PC-9 (cell line): ENCODE results near the gene LAMA2.

Experiments used
- EZH2 ChIP-seq: fragments of 200-600 bp; sonication (generic); IDR thresholded peaks from 2 replicates; pipeline ENCODE4 v1.8.0; 2017; ENCODE audit warnings: antibody characterized with exemption, low read depth
- TF ChIP-seq, protein P1 (sequence below): fragments of 200-600 bp; sonication (generic); conservative IDR thresholded peaks from 2 replicates; pipeline ENCODE4 v1.6.1; 2017; ENCODE audit warnings: mixed run types, antibody characterized with exemption, mild to moderate bottlenecking, moderate library complexity

DNA sequence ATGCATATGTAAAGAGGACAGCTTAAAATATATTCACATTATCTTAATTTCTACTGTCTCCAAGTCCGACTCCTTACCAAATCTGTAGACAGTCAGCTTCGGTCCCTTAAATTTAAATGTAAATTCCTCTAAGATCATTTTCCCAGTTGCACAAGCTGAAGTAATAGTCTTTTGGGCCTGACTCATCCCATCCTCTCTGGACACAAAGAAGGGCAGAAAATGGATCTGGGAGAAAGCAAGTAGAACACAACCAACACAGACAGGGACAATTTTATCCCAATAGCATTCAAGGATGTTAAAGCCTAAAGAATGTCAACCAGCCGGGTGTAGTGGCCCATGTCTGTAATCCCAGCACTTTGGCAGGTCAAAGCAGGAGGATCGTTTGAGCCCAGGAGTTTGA, 598.8 kb downstream of the LAMA2 start:
- TF ChIP-seq, protein P1, sequence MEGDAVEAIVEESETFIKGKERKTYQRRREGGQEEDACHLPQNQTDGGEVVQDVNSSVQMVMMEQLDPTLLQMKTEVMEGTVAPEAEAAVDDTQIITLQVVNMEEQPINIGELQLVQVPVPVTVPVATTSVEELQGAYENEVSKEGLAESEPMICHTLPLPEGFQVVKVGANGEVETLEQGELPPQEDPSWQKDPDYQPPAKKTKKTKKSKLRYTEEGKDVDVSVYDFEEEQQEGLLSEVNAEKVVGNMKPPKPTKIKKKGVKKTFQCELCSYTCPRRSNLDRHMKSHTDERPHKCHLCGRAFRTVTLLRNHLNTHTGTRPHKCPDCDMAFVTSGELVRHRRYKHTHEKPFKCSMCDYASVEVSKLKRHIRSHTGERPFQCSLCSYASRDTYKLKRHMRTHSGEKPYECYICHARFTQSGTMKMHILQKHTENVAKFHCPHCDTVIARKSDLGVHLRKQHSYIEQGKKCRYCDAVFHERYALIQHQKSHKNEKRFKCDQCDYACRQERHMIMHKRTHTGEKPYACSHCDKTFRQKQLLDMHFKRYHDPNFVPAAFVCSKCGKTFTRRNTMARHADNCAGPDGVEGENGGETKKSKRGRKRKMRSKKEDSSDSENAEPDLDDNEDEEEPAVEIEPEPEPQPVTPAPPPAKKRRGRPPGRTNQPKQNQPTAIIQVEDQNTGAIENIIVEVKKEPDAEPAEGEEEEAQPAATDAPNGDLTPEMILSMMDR: no peak
- no peak for TF ChIP-seq EZH2
